Stimulated activated CD4-positive, alpha-beta T cell treated with anti-CD3 and anti-CD28 coated beads, TNF-alpha, amount 100 ng/mL, for 1 hour (primary cell): ENCODE measurements around the gene PIGP.
"Not testable (repeated sequence)": the region's sequence is repeated elsewhere in the genome, so short reads cannot be mapped to it uniquely, and the experiment has no call there.

Experiments used
- DNase-seq, 3 donors: peaks; one replicate each; pipeline ENCODE4 v3.0.0-alpha.2; 2020; ENCODE audit warnings: low read depth in 3 of 3, low spot score in 1 of 3

The PIGP gene

GRCh38 chr21:37045149-37045548, 27.7 kb downstream of the PIGP start:
- DNase-seq, result no peak

- DNase-seq, result no peak
Observed at GRCh38 chr21:37044643-37045042, 28.2 kb downstream of the PIGP start.

GRCh38 chr21:37043818-37044217, 29.1 kb downstream of the PIGP start:
- no peak for DNase-seq

DNA sequence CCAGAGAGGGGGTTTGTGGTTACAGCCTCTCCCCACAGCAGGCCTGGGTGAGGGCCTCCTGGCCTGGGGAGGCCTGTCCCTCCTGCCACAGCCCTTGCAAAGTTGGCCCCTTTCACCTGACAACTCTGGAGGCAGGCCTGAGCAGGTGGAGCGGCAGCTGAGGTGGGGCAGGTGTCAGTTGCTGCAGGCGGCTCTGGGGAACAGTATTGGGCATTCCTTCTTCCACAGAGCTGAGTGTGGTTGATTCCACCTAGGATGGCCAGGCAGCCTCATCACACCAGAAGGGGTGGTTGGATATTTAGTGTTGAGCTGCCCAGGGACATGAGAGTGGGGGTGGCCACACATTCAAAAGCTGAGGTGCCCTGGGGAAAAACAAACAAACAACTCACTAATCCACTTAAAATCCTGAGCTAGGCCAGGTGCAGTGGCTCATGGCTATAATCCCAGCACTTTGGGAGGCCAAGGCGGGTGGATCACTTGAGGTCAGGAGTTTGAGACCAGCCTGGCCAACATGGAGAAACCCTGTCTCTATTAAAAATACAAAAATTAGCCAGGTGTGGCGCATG, 31.1 kb downstream of the PIGP start:
- DNase-seq, result no peak

DNA sequence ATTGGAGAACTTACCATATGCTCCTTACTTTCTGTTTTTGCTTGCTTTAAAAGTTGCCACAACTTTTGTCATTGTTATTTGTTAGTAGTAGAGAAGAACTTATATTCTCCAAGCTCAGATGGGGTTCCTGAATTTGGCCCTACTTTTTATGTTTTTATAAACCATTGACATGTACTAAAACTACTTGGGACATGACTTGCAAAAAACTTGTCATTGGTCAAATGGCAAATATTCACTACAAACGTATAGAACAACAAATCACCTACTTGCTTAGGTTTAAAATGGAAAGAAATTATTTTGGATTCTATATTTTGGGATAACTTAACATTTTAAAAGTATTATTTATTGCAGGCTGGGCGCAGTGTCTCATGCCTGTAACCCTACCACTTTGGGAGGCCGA, 32.7 kb downstream of the PIGP start:
- DNase-seq, result no peak

DNA sequence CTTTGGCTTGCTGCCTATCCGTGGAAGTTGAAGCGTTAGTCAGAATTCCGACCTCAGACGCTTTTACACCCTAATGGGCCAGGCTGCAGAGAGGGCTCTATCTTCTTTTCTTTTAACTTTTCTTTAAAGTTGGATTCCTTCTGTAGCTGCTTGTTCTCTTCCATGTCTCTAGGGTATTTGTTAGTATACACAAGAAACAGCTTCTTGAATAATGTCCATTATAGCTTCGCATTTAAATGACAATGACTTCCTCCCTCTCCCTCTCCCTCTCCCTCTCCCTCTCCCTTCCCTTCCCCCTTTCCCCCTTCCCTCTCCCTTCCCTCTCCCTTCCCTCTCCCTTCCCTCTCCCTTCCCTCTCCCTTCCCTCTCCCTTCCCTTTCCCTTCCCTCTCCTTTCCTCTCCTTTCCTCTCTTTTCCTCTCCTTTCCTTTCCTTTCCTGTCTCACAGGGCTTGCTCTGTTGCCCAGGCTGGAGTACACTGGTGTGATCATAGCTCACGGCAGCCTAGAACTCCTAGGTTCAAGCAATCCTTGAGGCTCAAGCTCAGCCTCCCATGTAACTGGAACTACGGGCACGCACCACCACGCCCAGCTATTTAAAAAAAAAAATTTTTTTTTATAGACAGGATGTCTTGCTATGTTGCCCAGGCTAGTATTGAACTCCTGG, 33.3 kb downstream of the PIGP start:
- DNase-seq, result no peak

DNA sequence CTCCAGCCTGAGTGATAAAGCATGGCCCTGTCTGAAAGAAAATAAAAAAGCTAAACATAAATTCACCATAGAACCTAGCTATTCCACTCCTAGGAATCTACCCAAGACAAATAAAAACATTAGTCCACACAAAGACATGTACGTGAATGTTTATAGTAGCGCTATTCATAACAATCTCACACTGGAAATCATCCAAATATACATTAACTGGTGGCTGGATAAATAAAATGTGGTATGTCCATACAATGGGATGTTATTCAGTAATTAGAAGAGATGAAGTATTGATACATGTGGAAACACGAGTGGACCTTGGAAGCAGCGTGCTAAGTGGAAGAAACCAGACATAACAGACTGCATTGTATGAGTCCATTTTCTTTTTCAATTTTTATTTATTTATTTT, 36.7 kb downstream of the PIGP start:
- no peak for DNase-seq

GRCh38 chr21:37034394-37034793, 38.5 kb downstream of the PIGP start:
- DNase-seq, result not testable (repeated sequence)

DNA sequence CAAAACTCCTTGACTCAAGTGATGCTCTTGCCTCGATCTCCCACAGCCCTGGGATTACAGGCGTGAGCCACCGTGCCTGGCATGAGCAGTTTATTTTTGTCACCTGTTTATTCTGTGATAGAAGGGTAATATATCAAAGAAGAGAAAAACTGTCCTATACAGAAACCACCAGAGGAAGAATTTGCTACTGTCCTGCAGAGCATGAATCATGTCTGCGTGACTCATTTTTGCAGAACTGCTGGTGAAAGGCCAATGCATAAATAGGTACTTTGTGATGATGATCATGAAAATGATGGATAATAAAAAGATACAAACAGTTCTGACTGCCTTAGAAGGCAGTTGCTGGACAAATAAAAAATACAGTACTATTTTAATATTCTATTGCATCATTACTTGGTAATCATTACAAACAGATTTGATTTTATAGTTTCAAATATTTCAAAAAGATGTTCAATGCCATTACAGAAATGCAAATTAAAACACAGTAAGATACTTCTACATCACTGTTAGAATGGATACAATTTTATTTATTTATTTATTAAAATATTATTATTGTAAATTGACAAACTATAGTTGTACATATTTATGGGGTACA, 39.9 kb downstream of the PIGP start:
- no peak for DNase-seq

- DNase-seq, result no peak
Observed at GRCh38 chr21:37032293-37032692, 40.6 kb downstream of the PIGP start.

DNA sequence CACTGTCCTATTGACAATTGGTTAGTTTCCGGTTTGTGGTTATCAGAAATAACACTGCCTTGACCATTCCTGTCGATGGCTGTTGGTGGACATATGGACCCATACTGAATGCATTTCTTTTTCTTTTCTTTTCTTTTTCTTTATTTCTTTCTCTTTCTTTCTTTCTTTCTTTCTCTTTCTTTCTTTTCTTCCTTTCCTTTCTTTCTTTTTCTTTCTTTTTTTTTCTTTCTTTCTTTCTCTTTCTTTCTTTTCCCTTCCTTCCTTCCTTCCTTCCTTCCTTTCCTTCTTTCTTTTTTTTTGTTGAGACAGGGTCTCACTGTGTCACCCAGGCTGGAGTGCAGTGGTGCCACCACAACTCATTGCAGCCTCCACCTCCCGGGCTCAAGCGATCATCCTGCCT, 42.0 kb downstream of the PIGP start:
- DNase-seq, result no peak

DNA sequence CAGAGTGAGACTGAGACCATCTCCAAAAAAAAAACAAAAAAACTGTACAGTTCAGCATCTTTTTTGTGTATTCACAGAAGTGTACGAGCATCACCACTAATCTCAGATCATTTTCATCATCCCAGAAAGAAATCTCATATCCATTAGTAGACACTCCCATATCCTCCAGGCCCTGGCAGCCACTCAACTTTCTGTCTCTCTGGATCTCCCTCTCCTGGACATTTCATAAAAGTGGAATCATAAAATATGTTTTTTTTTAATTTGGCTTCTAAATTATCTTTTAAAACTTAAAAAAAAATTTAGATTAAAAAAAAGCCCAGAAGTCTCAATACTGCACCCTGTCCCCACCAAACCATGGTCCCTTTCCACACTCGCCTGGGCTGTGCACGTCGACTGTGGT, 44.3 kb downstream of the PIGP start:
- no peak for DNase-seq

- DNase-seq, result no peak
Observed at GRCh38 chr21:37026499-37026898, 46.4 kb downstream of the PIGP start.

- no peak for DNase-seq
Observed at GRCh38 chr21:37017951-37018679, 54.8 kb downstream of the PIGP start.
